ENCODE data around the gene C1QTNF12.

The C1QTNF12 gene

DNA sequence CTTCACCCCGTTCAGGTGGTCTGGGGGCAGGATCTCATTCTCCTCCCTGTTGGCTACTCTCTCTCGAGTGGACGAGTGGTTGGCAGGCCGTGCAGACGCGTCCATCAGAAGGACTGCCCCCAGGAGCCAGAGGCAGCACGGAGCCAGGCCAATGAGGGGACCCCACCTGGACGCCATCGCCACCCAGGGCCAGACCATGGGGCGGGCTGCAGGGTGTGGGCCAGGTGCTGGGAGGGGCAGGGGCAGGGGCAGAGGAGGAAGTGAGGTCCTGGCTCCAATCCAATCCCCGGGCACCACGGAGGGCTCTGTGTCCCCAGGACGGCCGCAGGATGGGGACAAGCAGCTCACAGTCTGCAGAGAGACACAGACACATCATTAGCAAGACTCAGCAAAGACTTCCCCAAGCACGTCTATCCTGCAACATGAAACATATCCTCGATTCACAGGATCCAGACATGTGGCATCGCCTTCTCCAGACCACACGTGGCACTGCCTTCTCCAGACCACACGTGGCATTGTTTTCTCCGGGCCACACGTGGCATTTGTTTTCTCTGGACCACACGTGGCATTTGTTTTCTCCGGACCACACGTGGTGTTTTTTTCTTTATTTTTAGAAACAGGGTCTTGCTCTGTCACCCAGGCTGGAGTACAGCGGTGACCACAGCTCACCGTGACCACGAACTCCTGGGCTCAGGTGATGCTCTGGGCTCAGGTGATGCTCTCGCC, 17.8 kb downstream of the C1QTNF12 start:
- TF ChIP-seq EZH2 (optimal IDR thresholded peaks at IDR 0.05; ENCODE audit: low read depth, low read length) (no peak), CTCF (IDR thresholded peaks at IDR 0.05; ENCODE audit: low read length) (no peak), EZH2phosphoT487 (IDR thresholded peaks at IDR 0.05; ENCODE audit: low read length) (no peak)
- no peaks in the 10 kb centered on the region for H3F3A ChIP-seq (ENCODE audit: insufficient read depth, low read length)
- no peaks in the 10 kb centered on the region for H3K27me3 ChIP-seq (replicated peaks; ENCODE audit: insufficient read depth, low read length)
- H2AFZ ChIP-seq (ENCODE audit: low read length), result no peak overlapping the region
- no peak overlapping the region for H3K4me2 ChIP-seq (ENCODE audit: low read depth, low read length)
- no peaks in the 10 kb centered on the region for H3K9me3 ChIP-seq (replicated peaks; ENCODE audit: insufficient read depth, low read length)
- no peak overlapping the region for H3K9ac ChIP-seq (ENCODE audit: low read length)
- no peaks in the 10 kb centered on the region for H3K9me2 ChIP-seq (replicated peaks; ENCODE audit: insufficient read depth, low read length)
- H3K4me1 ChIP-seq (ENCODE audit: low read length), result 0 out of 2 replicates have a peak, but pooled peaks cover 3% of the 10 kb centered on the region
- H3K36me3 ChIP-seq (replicated peaks; ENCODE audit: insufficient read depth, low read length), result peaks cover 5% of the 10 kb centered on the region; the same call in 1 of the 2 replicates
- H4K20me1 ChIP-seq (ENCODE audit: insufficient read depth, low read length), result no peaks in the 10 kb centered on the region
- peaks cover 75% of the 10 kb centered on the region for H3K79me2 ChIP-seq (ENCODE audit: low read length)
- no peak overlapping the region for H3K4me3 ChIP-seq (ENCODE audit: low read length)
- DNase-seq, result no peak
- H3K27ac ChIP-seq (ENCODE audit: low read length), result no peak overlapping the region

GRCh38 chr1:1228187-1228586, 18.3 kb downstream of the C1QTNF12 start:
- Histone ChIP-seq H3K4me3 (ENCODE audit: low read length) (no peak overlapping the region), H3K27me3 (replicated peaks; ENCODE audit: insufficient read depth, low read length) (no peaks in the 10 kb centered on the region), H4K20me1 (ENCODE audit: insufficient read depth, low read length) (no peaks in the 10 kb centered on the region), H3K9me3 (replicated peaks; ENCODE audit: insufficient read depth, low read length) (no peaks in the 10 kb centered on the region), H3F3A (ENCODE audit: insufficient read depth, low read length) (no peaks in the 10 kb centered on the region), H3K4me2 (ENCODE audit: low read depth, low read length) (no peak overlapping the region), H3K9me2 (replicated peaks; ENCODE audit: insufficient read depth, low read length) (no peaks in the 10 kb centered on the region), H3K27ac (ENCODE audit: low read length) (no peak overlapping the region), H3K79me2 (ENCODE audit: low read length) (peaks cover 75% of the 10 kb centered on the region), H3K4me1 (ENCODE audit: low read length) (0 out of 2 replicates have a peak, but pooled peaks cover 3% of the 10 kb centered on the region), H3K36me3 (replicated peaks; ENCODE audit: insufficient read depth, low read length) (peaks cover 7% of the 10 kb centered on the region), H3K9ac (ENCODE audit: low read length) (no peak overlapping the region), H2AFZ (ENCODE audit: low read length) (no peak overlapping the region)
- no peak for DNase-seq
- TF ChIP-seq EZH2phosphoT487 (IDR thresholded peaks at IDR 0.05; ENCODE audit: low read length) (no peak), EZH2 (optimal IDR thresholded peaks at IDR 0.05; ENCODE audit: low read depth, low read length) (no peak), CTCF (IDR thresholded peaks at IDR 0.05; ENCODE audit: low read length) (no peak)

DNA sequence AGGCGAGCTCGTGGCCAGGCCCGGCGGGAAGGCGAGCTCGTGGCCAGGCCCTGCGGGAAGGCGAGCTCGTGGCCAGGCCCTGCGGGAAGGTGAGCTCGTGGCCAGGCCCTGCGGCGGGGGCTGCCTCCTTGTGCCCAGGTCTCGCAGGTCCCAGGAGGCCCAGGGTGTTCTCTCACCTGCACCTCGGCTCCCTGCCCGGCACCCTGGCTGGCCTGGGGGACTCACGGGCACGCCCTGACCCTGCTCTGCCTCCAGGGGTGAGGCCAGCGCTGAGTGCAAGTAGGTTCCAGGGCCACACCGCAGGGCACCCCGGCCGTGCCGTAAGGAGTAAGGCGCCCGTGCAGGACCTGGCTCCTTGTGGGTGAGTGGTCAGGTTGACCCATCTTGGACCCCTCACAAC, 19.1 kb downstream of the C1QTNF12 start:
- 0 out of 2 replicates have a peak, but pooled peaks cover 3% of the 10 kb centered on the region for H3K4me1 ChIP-seq (ENCODE audit: low read length)
- H3K4me3 ChIP-seq (ENCODE audit: low read length), result no peak overlapping the region
- no peak overlapping the region for H3K9ac ChIP-seq (ENCODE audit: low read length)
- H3K27ac ChIP-seq (ENCODE audit: low read length), result no peak overlapping the region
- peaks cover 12% of the 10 kb centered on the region for H3K36me3 ChIP-seq (replicated peaks; ENCODE audit: insufficient read depth, low read length)
- peaks cover 71% of the 10 kb centered on the region for H3K79me2 ChIP-seq (ENCODE audit: low read length)
- H3F3A ChIP-seq (ENCODE audit: insufficient read depth, low read length), result no peaks in the 10 kb centered on the region
- no peaks in the 10 kb centered on the region for H3K9me2 ChIP-seq (replicated peaks; ENCODE audit: insufficient read depth, low read length)
- no peaks in the 10 kb centered on the region for H3K27me3 ChIP-seq (replicated peaks; ENCODE audit: insufficient read depth, low read length)
- DNase-seq, result no peak
- H3K9me3 ChIP-seq (replicated peaks; ENCODE audit: insufficient read depth, low read length), result no peaks in the 10 kb centered on the region
- no peak overlapping the region for H2AFZ ChIP-seq (ENCODE audit: low read length)
- TF ChIP-seq EZH2phosphoT487 (IDR thresholded peaks at IDR 0.05; ENCODE audit: low read length) (no peak), CTCF (IDR thresholded peaks at IDR 0.05; ENCODE audit: low read length) (no peak), EZH2 (optimal IDR thresholded peaks at IDR 0.05; ENCODE audit: low read depth, low read length) (no peak)
- H4K20me1 ChIP-seq (ENCODE audit: insufficient read depth, low read length), result no peaks in the 10 kb centered on the region
- H3K4me2 ChIP-seq (ENCODE audit: low read depth, low read length), result no peak overlapping the region

All from MM.1S (cell line).